ENCODE data around the gene IGSF21.

Gene IGSF21

GRCh38 chr1:18417316-18418269, 310.0 kb downstream of the IGSF21 start:
- DNase-seq: no peak

- DNase-seq: no peak
Observed at GRCh38 chr1:18419113-18419844, 311.7 kb downstream of the IGSF21 start.

GRCh38 chr1:18419845-18420184, 312.2 kb downstream of the IGSF21 start:
- DNase-seq: no peak

GRCh38 chr1:18422076-18422777, 314.6 kb downstream of the IGSF21 start:
- DNase-seq: no peak

GRCh38 chr1:18422954-18423353, 315.4 kb downstream of the IGSF21 start:
- DNase-seq: no peak

GRCh38 chr1:18426580-18426979, 319.0 kb downstream of the IGSF21 start:
- DNase-seq: no peak

Data from hypothalamus (tissue), 51 donors.